Neuronal stem cell (in vitro differentiated cells): Measurements from ENCODE around the gene ZDHHC3.

ENCODE experiments used
- DNase-seq: peaks from one replicate; pipeline ENCODE4 v3.0.0-alpha.2; 2013; ENCODE audit warnings: low spot score
- H2AFZ ChIP-seq: one replicate; pipeline ENCODE4 v1.6.1; 2013; ENCODE audit warnings: mild to moderate bottlenecking, low read length, inconsistent platforms
- H2AK5ac ChIP-seq: 2 replicates; pipeline ENCODE4 v1.6.1; 2013; ENCODE audit warnings: low read depth, mild to moderate bottlenecking, inconsistent platforms, low read length, moderate library complexity, mixed read lengths
- H2BK120ac ChIP-seq: 2 replicates; pipeline ENCODE4 v1.6.1; 2013; ENCODE audit warnings: low read depth, mild to moderate bottlenecking, inconsistent platforms, low read length, moderate library complexity, mixed read lengths
- H2BK12ac ChIP-seq: one replicate; pipeline ENCODE4 v1.6.1; 2013; ENCODE audit warnings: low read length, inconsistent platforms
- H2BK15ac ChIP-seq: 2 replicates; pipeline ENCODE4 v1.6.1; 2013; ENCODE audit warnings: mild to moderate bottlenecking, low read length, inconsistent platforms, mixed read lengths
- H2BK5ac ChIP-seq: one replicate; pipeline ENCODE4 v1.6.1; 2013; ENCODE audit warnings: inconsistent platforms, mild to moderate bottlenecking, low read length, moderate library complexity
- H3K14ac ChIP-seq: one replicate; pipeline ENCODE4 v1.6.1; 2013; ENCODE audit warnings: low read length, inconsistent platforms
- H3K18ac ChIP-seq: 2 replicates; pipeline ENCODE4 v1.6.1; 2013; ENCODE audit warnings: low read length, inconsistent platforms
- H3K23ac ChIP-seq: 2 replicates; pipeline ENCODE4 v1.6.1; 2013; ENCODE audit warnings: low read depth, mild to moderate bottlenecking, mixed read lengths, low read length, inconsistent platforms; ENCODE audit not compliant: poor library complexity
- H3K27ac ChIP-seq: replicated peaks from 3 replicates; pipeline ENCODE4 v1.5.1; 2013; ENCODE audit warnings: low read length, inconsistent platforms
- H3K27me3 ChIP-seq, 3 experiments: 2 replicates each; pipeline ENCODE4 v1.6.1; 2013; ENCODE audit warnings: low read length in 3 of 3, mild to moderate bottlenecking in 2 of 3, inconsistent platforms in 1 of 3, low read depth in 1 of 3, mixed read lengths in 1 of 3, moderate library complexity in 1 of 3; ENCODE audit not compliant: control insufficient read depth in 3 of 3, insufficient read depth in 3 of 3
- H3K36me3 ChIP-seq, 2 donors: replicated peaks in 1 of 2; 2 replicates each; pipeline ENCODE4 v1.6.1; 2013; ENCODE audit warnings: low read length in 2 of 2; ENCODE audit not compliant: control insufficient read depth in 2 of 2, insufficient read depth in 2 of 2
- H3K4ac ChIP-seq: 2 replicates; pipeline ENCODE4 v1.6.1; 2013; ENCODE audit warnings: inconsistent platforms, mild to moderate bottlenecking, low read length, moderate library complexity
- H3K4me1 ChIP-seq, 2 donors: 1 replicate in 1 of 2; 2 replicates in 1 of 2; pipeline ENCODE4 v1.6.1; 2013; ENCODE audit warnings: low read length in 2 of 2, low read depth in 1 of 2; ENCODE audit not compliant: control insufficient read depth in 2 of 2, insufficient read depth in 1 of 2
- H3K4me2 ChIP-seq: one replicate; pipeline ENCODE4 v1.6.1; 2013; ENCODE audit warnings: mild to moderate bottlenecking, low read length, inconsistent platforms; ENCODE audit not compliant: insufficient read depth, poor library complexity, severe bottlenecking
- H3K4me3 ChIP-seq, 2 donors: 2 replicates each; pipeline ENCODE4 v1.5.1; 2013; ENCODE audit warnings: low read length in 2 of 2, mild to moderate bottlenecking in 2 of 2, inconsistent platforms in 1 of 2, moderate library complexity in 1 of 2
- H3K79me1 ChIP-seq: one replicate; pipeline ENCODE4 v1.6.1; 2013; ENCODE audit warnings: low read depth, mild to moderate bottlenecking, inconsistent platforms, low read length, moderate library complexity
- H3K9ac ChIP-seq: one replicate; pipeline ENCODE4 v1.6.1; 2013; ENCODE audit warnings: mild to moderate bottlenecking, low read depth, low read length, inconsistent platforms; ENCODE audit not compliant: poor library complexity
- H3K9me3 ChIP-seq, 2 donors: replicated peaks in 1 of 2; 2 replicates each; pipeline versions ENCODE3 to v1.6.1; 2013; ENCODE audit warnings: low read length in 2 of 2, mild to moderate bottlenecking in 2 of 2, inconsistent platforms in 1 of 2, low read depth in 1 of 2, mixed read lengths in 1 of 2, moderate library complexity in 1 of 2; ENCODE audit not compliant: control insufficient read depth in 2 of 2, insufficient read depth in 1 of 2
- H4K8ac ChIP-seq: one replicate; pipeline ENCODE4 v1.6.1; 2013; ENCODE audit warnings: low read depth, mild to moderate bottlenecking, inconsistent platforms, low read length, moderate library complexity
- H4K91ac ChIP-seq: one replicate; pipeline ENCODE4 v1.6.1; 2013; ENCODE audit warnings: low read length, low read depth, mild to moderate bottlenecking, inconsistent platforms; ENCODE audit not compliant: poor library complexity
- WGBS, 2 donors: extraction: QIAGEN DNeasy Blood & Tissue Kit; methylation state at CpG; one replicate each; pipeline ENCODE4 v1.1.7; 2013; ENCODE audit warnings: missing lambda C conversion rate in 2 of 2, mixed read lengths in 1 of 2; ENCODE audit not compliant: insufficient read length in 2 of 2, insufficient replicate concordance in 1 of 2; ENCODE audit errors: extremely low coverage in 2 of 2; 5-methylcytosine and 5-hydroxymethylcytosine counted together

ZDHHC3 gene

DNA sequence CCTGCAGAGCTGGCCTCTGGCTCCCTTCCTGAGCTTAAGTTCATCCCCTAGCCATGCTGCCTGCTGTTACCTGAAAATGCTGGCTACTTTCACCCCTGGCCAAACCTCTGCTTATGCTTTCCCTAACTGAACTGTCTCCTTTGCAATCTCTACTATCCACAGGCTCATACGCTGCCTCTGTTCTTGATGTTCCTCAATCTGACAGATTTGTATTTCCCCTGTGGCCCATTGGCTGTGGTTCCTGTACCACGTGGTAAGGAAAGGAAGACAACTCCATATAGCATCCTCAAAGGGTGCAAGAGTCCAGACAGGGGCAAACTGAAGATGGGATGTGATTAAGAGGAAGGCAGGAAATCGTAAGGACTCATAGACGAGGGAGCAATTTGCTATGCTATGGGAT, 68.4 kb downstream of the ZDHHC3 start:
- whole genome bisulfite sequencing, 2 donors, result no CpG with 5 or more reads among the region's 4 CpGs
- Histone ChIP-seq H3K14ac (no peak overlapping the region), H4K91ac (no peak overlapping the region), H2AK5ac (no peak overlapping the region), H3K4me3 (no peak overlapping the region), H2BK12ac (no peak overlapping the region), H3K27ac (no peak overlapping the region), H3K23ac (no peak overlapping the region), H2AFZ (no peak overlapping the region), H3K9ac (no peak overlapping the region), H4K8ac (no peak overlapping the region), H3K4me2 (no peak overlapping the region), H3K27me3 (no peaks in the 10 kb centered on the region), H3K4ac (no peak overlapping the region), H3K9me3 (peaks cover 6 to 12% of the 10 kb centered on the region in 2 donors), H3K18ac (no peak overlapping the region), H2BK5ac (no peak overlapping the region), H3K4me1 (no peaks in the 10 kb centered on the region), H3K79me1 (no peaks in the 10 kb centered on the region), H2BK120ac (no peak overlapping the region), H3K36me3 (no peaks in the 10 kb centered on the region), H2BK15ac (no peak overlapping the region)
- DNase-seq, result no peak

DNA sequence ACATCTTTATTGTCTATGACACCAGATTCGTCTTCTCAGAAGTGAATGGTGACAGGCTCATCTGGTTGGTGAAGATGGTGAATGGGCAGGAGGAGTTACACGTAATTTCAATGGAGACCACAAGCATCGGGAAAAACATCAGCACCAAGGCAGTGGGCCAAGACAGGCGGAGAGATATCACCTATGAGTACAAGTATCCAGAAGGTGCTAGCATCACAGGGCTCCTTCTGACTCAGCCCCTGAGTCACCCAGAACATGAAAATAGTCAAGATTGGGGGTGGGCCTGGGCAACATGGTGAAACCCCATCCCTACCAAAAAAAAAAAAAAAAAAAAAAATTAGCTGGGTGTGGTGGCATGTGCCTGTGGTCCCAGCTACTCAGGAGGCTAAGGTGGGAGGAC, 69.0 kb downstream of the ZDHHC3 start:
- Histone ChIP-seq H3K9ac (no peak overlapping the region), H3K23ac (no peak overlapping the region), H3K14ac (no peak overlapping the region), H2AK5ac (no peak overlapping the region), H3K27me3 (no peaks in the 10 kb centered on the region), H3K79me1 (no peaks in the 10 kb centered on the region), H3K4me3 (no peak overlapping the region), H3K27ac (no peak overlapping the region), H3K36me3 (no peaks in the 10 kb centered on the region), H3K18ac (no peak overlapping the region), H2BK5ac (no peak overlapping the region), H4K91ac (no peak overlapping the region), H3K4me2 (no peak overlapping the region), H2BK120ac (no peak overlapping the region), H3K4me1 (no peaks in the 10 kb centered on the region), H2BK12ac (no peak overlapping the region), H2BK15ac (no peak overlapping the region), H3K4ac (no peak overlapping the region), H2AFZ (no peak overlapping the region), H3K9me3 (peaks cover 6 to 12% of the 10 kb centered on the region in 2 donors), H4K8ac (no peak overlapping the region)
- no peak for DNase-seq
- WGBS, 2 donors, result no CpG with 5 or more reads among the region's 4 CpGs

DNA sequence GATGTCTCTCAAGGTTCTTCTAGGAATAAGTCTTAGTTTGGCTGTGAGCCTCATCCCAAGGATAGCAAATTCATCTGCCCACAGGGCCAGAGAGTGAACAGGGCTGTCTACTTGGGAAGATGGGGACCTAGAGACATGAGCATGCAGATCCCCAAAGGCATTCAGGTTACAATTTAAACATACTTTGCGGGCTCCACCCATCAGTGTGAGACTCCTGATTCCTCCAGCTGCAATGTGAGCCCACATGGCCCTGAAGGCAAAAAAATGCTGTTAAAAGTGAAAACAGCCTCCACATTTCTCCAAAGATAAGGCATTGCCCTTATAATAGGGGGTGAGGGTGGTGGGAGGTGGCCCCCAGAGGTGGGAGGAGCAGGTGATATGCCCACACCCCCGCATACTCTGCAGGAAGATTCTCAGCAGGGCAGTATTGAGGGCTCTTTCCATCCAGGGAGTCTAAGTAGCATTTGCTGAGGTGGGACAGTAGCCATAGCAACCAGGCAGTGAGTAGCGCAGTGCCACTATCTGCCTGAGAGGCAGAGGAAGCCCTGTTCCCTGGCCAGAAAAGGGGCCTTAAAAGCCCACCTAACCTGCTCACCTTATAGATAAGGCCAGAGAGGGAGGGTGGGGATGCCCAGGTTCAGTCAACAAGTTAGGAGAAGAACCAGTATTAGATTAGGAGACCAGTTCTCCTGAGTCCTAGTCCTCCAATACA, 70.4 kb downstream of the ZDHHC3 start:
- Histone ChIP-seq H3K36me3 (no peaks in the 10 kb centered on the region), H3K18ac (no peak overlapping the region), H3K9me3 (peaks cover 6 to 12% of the 10 kb centered on the region in 2 donors), H3K23ac (no peak overlapping the region), H3K27ac (no peak overlapping the region), H2BK15ac (no peak overlapping the region), H2BK12ac (no peak overlapping the region), H3K14ac (no peak overlapping the region), H3K4me2 (no peak overlapping the region), H3K79me1 (no peaks in the 10 kb centered on the region), H3K27me3 (no peaks in the 10 kb centered on the region), H4K8ac (no peak overlapping the region), H3K4me3 (no peak overlapping the region), H3K4ac (no peak overlapping the region), H4K91ac (no peak overlapping the region), H2AFZ (no peak overlapping the region), H3K4me1 (no peaks in the 10 kb centered on the region), H2BK5ac (no peak overlapping the region), H2BK120ac (no peak overlapping the region), H3K9ac (no peak overlapping the region), H2AK5ac (no peak overlapping the region)
- no peak for DNase-seq
- no CpG with 5 or more reads among the region's 3 CpGs for WGBS, 2 donors

DNA sequence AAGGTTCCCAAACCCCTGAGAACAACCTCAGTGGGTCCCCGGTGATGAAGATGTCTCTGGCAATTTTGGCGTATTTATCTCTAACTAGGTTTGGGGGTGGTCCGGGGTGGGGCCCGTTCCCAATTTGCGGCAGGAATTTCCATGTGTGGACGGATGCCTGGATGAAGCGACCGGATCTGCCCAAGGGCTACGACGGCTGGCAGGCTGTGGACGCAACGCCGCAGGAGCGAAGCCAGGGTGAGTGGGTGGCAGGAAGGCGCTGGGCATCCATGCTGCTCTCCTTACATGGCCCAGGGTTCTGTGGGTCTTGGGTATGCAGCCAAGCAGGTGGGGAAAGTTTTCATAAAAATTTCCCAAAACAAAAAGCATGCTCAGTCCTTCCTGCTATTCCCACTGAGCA, 72.2 kb downstream of the ZDHHC3 start:
- Histone ChIP-seq H3K9ac (no peak overlapping the region), H2BK12ac (no peak overlapping the region), H2BK120ac (no peak overlapping the region), H3K4me2 (no peak overlapping the region), H4K8ac (no peak overlapping the region), H3K36me3 (no peaks in the 10 kb centered on the region), H3K79me1 (no peaks in the 10 kb centered on the region), H3K18ac (no peak overlapping the region), H2AK5ac (no peak overlapping the region), H3K4me1 (peaks cover 12 to 15% of the 10 kb centered on the region in 2 donors), H3K14ac (no peak overlapping the region), H3K27ac (no peak overlapping the region), H2AFZ (no peak overlapping the region), H3K4ac (no peak overlapping the region), H4K91ac (no peak overlapping the region), H3K23ac (no peak overlapping the region), H2BK15ac (no peak overlapping the region), H3K27me3 (no peaks in the 10 kb centered on the region), H3K4me3 (no peak overlapping the region), H2BK5ac (no peak overlapping the region), H3K9me3 (peaks cover 0 to 12% of the 10 kb centered on the region in 2 donors)
- no peak for DNase-seq
- WGBS, 2 donors, result no CpG with 5 or more reads among the region's 15 CpGs
